GM12878 (cell line): ENCODE results near the gene CACNG5. TPM values are rescaled to one million over a fixed set of nuclear protein-coding genes. Genes with fewer than 3 reads are reported as not detected.

ENCODE experiments used
- ATAC-seq: fragments of 200-7000 bp; cut with Tn5 transposase; 3 replicates; pipeline ENCODE4 v1.9.1; 2020; ENCODE audit warnings: mild to moderate bottlenecking, moderate library complexity
- BruUV-seq: library from RNA; stranded (reverse); fragments of 400-500 nt; replicated peaks from 2 replicates; lab custom pipeline; 2021; lab: Mats Ljungman, UMichigan
- CTCF ChIA-PET: fragments of 300-600 bp; sonication (Branson Sonifier 250); formaldehyde crosslinking; extraction: SDS; loops from one replicate; lab custom pipeline; 2021; ENCODE audit warnings: inconsistent platforms; lab: Yijun Ruan, JAX
- POLR2A ChIA-PET: fragments of 350-600 bp; formaldehyde crosslinking; extraction: SDS; loops from one replicate; lab custom pipeline; 2021; ENCODE audit warnings: inconsistent platforms; lab: Charles Lee
- RAD21 ChIA-PET: fragments of 300-600 bp; sonication (Branson Sonifier 250); formaldehyde crosslinking; loops from one replicate; lab custom pipeline; 2023; ENCODE audit warnings: antibody characterized with exemption; ENCODE audit not compliant: unreplicated experiment; lab: Charles Lee
- SMC1A ChIA-PET: fragments of 300-600 bp; sonication (Branson Sonifier 250); formaldehyde crosslinking; loops from one replicate; lab custom pipeline; 2023; ENCODE audit not compliant: unreplicated experiment, uncharacterized antibody; lab: Charles Lee
- DNase-seq: peaks from one replicate; pipeline ENCODE4 v3.0.0-alpha.2; 2011; ENCODE audit warnings: low read depth, low spot score
- FAIRE-seq: peaks from 3 replicates; lab custom pipeline; 2011; peaks lifted over from hg19 to GRCh38; lab: Jason Lieb, UNC
- H2AFZ ChIP-seq: 2 replicates; pipeline ENCODE4 v1.6.0; 2011; ENCODE audit warnings: low read depth, low read length, control low read depth; ENCODE audit not compliant: control insufficient read depth
- H3K27ac ChIP-seq: 2 replicates; pipeline ENCODE4 v1.5.1; 2011; ENCODE audit warnings: control low read depth; ENCODE audit not compliant: control insufficient read depth, insufficient read depth
- H3K27me3 ChIP-seq, 2 experiments: replicated peaks in 1 of 2; 2 replicates each; pipeline versions ENCODE4 v1.6.0 to v1.6.1; 2011; ENCODE audit warnings: low read length in 1 of 2; ENCODE audit not compliant: control insufficient read depth in 2 of 2, insufficient read depth in 2 of 2
- H3K36me3 ChIP-seq, 2 experiments: 2 replicates each; pipeline ENCODE4 v1.5.1; 2011; ENCODE audit warnings: low read length in 1 of 2; ENCODE audit not compliant: control insufficient read depth in 2 of 2, insufficient read depth in 2 of 2
- H3K4me1 ChIP-seq: 2 replicates; pipeline ENCODE4 v1.6.1; 2011; ENCODE audit warnings: mild to moderate bottlenecking, low read length, moderate library complexity, mixed read lengths; ENCODE audit not compliant: control insufficient read depth, insufficient read depth
- H3K4me2 ChIP-seq: 2 replicates; pipeline ENCODE4 v1.6.0; 2011; ENCODE audit warnings: control low read depth; ENCODE audit not compliant: control insufficient read depth, insufficient read depth
- H3K4me3 ChIP-seq: fragments of 200-600 bp; sonication (generic); 2 replicates; pipeline ENCODE4 v1.5.1; 2016
- H3K79me2 ChIP-seq: 2 replicates; pipeline ENCODE4 v1.6.0; 2011; ENCODE audit warnings: low read length; ENCODE audit not compliant: control insufficient read depth, insufficient read depth
- H3K9ac ChIP-seq: 2 replicates; pipeline ENCODE4 v1.8.0; 2011; ENCODE audit warnings: low read length, control low read depth, mixed read lengths; ENCODE audit not compliant: control insufficient read depth, insufficient read depth
- H3K9me3 ChIP-seq: replicated peaks from 3 replicates; pipeline ENCODE4 v1.5.1; 2011; ENCODE audit warnings: mild to moderate bottlenecking, low read length; ENCODE audit not compliant: control insufficient read depth, insufficient read depth
- H4K20me1 ChIP-seq: 2 replicates; pipeline ENCODE4 v1.6.0; 2011; ENCODE audit not compliant: control insufficient read depth, insufficient read depth
- BACH1 ChIP-seq: fragments of 450-650 bp; IDR thresholded peaks from 2 replicates; pipeline ENCODE4 v1.6.1; 2017; ENCODE audit warnings: mild to moderate bottlenecking, borderline replicate concordance
- TCF3 ChIP-seq: IDR thresholded peaks from 2 replicates; pipeline ENCODE4 v1.6.1; 2012; ENCODE audit warnings: low read depth, mild to moderate bottlenecking, low read length, borderline replicate concordance; ENCODE audit not compliant: insufficient read depth
- WGBS: methylation state at CpG from one replicate; pipeline ENCODE4 v1.1.6; 2016; ENCODE audit warnings: low lambda C conversion rate; ENCODE audit not compliant: insufficient replicate concordance, insufficient coverage; ENCODE audit errors: missing lambda C conversion rate; 5-methylcytosine and 5-hydroxymethylcytosine counted together
- in situ Hi-C: fragments of 300-500 bp; cut with MboI; formaldehyde crosslinking; loops from 9 replicates; pipeline ENCODE4 v1.14.3; 2018; ENCODE audit warnings: mixed read lengths
- intact Hi-C: fragments of 100-400 bp; cut with micrococcal nuclease; formaldehyde crosslinking; loops from one replicate; pipeline ENCODE4 v1.14.2; 2022; ENCODE audit not compliant: unreplicated experiment
- polyA plus RNA-seq, 11 experiments: library from polyadenylated mRNA; depleted of rRNA in 4 of 11; unstranded in 6 of 11; stranded (reverse) in 5 of 11; fragments of >200 nt; fragmentation: Nextera tagmentation in 4 of 11; fragmentation: Illumina TruSeq in 1 of 11; extraction: Ambion mirVana in 4 of 11; extraction: Trizol in 1 of 11; gene quantifications; 1 replicate in 1 of 11; 2 replicates in 10 of 11; pipeline versions ENCODE4 v1.2.1 to v1.2.3, GENCODE V29; 2011 to 2016; ENCODE audit warnings: inconsistent platforms in 2 of 11, missing spikeins in 2 of 11, low read depth in 1 of 11
- total RNA-seq, 4 experiments: library from RNA; depleted of rRNA in 3 of 4; stranded (reverse); fragments of >200 nt in 3 of 4; fragmentation: Illumina TruSeq in 1 of 4; extraction: Trizol in 1 of 4; gene quantifications; 2 replicates each; pipeline versions ENCODE4 v1.2.1 to v1.2.3, GENCODE V29; 2013 to 2021
- TF ChIP-seq, protein P1 (sequence below): fragments of 150-350 bp; IDR thresholded peaks from 2 replicates; pipeline ENCODE4 v1.6.1; 2016; ENCODE audit warnings: low read depth, low read length

The CACNG5 gene
- total and polyA plus RNA-seq, 10 of the 15 experiments (the other 5 are each of a cell fraction or from before 2014, with no cell fraction given): not detected

DNA sequence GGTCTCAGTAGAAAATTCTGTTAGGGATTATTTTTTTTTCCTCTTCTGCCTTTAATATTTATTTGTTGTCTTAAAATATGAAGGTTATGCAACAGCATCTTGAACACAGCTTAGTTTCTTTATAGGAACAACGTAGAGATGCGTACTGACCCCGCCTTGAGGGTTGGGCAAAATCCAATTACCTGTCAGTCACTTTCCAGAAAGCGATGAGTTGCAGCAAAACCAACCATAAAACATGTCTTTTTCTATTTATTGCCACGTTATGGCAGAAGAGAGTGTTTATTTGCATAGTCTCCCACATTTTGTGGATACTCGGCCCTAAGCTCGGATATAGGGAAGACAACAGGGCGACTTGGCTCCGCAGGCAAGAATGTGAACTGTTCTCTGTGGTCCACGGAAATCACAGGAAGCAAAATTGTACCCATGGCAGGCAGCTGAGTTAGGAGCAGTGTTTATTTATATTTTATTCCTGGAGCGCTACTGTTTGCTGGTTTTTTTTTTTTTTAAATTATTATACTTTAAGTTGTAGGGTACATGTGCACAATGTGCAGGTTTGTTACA lies 44.3 kb upstream of the CACNG5 start:
- H3K9me3 ChIP-seq: no peaks in the 10 kb centered on the region
- no peaks in the 10 kb centered on the region for H4K20me1 ChIP-seq
- ATAC-seq (no peak), FAIRE-seq (no peak), DNase-seq (no peak)
- no peak overlapping the region for H2AFZ ChIP-seq
- BruUV-seq: no TSS peak
- intact Hi-C loops: no loop called here
- no peaks in the 10 kb centered on the region for H3K4me1 ChIP-seq
- in situ Hi-C loops: no loop called here
- H3K27me3 ChIP-seq: no peaks in the 10 kb centered on the region
- no peak overlapping the region for H3K4me2 ChIP-seq
- no peak overlapping the region for H3K27ac ChIP-seq
- CTCF ChIA-PET: no interaction called here
- POLR2A ChIA-PET: no interaction called here
- WGBS: 26% methylated on average over 11 of the region's 11 CpGs
- no peaks in the 10 kb centered on the region; a peak in 1 of 4 replicates for H3K36me3 ChIP-seq
- TF ChIP-seq TCF3 (no peak), BACH1 (no peak)
- TF ChIP-seq, protein P1, sequence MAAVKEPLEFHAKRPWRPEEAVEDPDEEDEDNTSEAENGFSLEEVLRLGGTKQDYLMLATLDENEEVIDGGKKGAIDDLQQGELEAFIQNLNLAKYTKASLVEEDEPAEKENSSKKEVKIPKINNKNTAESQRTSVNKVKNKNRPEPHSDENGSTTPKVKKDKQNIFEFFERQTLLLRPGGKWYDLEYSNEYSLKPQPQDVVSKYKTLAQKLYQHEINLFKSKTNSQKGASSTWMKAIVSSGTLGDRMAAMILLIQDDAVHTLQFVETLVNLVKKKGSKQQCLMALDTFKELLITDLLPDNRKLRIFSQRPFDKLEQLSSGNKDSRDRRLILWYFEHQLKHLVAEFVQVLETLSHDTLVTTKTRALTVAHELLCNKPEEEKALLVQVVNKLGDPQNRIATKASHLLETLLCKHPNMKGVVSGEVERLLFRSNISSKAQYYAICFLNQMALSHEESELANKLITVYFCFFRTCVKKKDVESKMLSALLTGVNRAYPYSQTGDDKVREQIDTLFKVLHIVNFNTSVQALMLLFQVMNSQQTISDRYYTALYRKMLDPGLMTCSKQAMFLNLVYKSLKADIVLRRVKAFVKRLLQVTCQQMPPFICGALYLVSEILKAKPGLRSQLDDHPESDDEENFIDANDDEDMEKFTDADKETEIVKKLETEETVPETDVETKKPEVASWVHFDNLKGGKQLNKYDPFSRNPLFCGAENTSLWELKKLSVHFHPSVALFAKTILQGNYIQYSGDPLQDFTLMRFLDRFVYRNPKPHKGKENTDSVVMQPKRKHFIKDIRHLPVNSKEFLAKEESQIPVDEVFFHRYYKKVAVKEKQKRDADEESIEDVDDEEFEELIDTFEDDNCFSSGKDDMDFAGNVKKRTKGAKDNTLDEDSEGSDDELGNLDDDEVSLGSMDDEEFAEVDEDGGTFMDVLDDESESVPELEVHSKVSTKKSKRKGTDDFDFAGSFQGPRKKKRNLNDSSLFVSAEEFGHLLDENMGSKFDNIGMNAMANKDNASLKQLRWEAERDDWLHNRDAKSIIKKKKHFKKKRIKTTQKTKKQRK: no peak
- RAD21 ChIA-PET: no interaction called here
- SMC1A ChIA-PET: interaction anchor here (0.6 kb wide), 1 partner anchor 66 kb away, joined by 3 read pairs; no protein-coding TSS in a partner anchor
- H3K79me2 ChIP-seq: no peaks in the 10 kb centered on the region
- no peak overlapping the region for H3K4me3 ChIP-seq
- H3K9ac ChIP-seq: no peak overlapping the region
